ENCODE results near the gene KRT72. TPM values are rescaled to one million over a fixed set of nuclear protein-coding genes. Genes with fewer than 3 reads are reported as not detected.

Gene KRT72
- total and polyA plus RNA-seq, 4 donors, result 0.14 to 0.17 (median 0.14) TPM; not detected in 1

DNA sequence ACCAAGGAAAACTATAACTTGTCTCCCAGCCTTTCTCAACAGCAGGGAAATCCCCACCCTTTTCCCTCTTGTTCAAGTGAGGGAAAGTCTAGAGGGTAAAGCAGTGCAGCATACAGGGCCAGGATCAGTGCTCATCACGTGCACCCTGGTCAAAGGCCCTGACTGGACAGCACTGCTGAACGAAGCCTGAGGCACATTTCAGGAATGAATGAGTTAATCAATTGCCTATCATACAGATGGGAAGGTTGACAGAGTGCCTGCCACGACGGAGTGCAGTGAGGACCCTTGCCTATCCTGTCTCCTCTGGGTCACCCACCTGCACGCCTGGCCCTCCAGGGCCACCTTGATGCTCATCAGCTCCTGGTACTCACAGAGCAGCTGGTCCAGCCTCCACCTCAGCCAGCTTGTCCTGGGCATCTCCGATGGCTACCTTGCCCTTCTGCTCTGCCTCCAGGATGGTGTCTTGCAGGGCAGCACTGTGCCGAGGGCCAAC lies 28.8 kb upstream of the KRT72 start:
- H3K9ac ChIP-seq (ENCODE audit: insufficient read depth in 1 of 2, low read length in 2 of 2), result no peak overlapping the region
- H3K36me3 ChIP-seq (ENCODE audit: control insufficient read depth in 4 of 4, insufficient read depth in 4 of 4, low read length in 4 of 4), result no peaks in the 10 kb centered on the region
- peak in 1 of 3 donors; percentile 3 for DNase-seq
- WGBS, 2 donors, result 68 to 82% methylated on average over 7 of the region's 7 CpGs
- H3K27me3 ChIP-seq (ENCODE audit: control insufficient read depth in 3 of 3, insufficient read depth in 3 of 3, low read length in 2 of 3), result peaks cover 0 to 3% (median 2%) of the 10 kb centered on the region in 3 donors
- H3K4me1 ChIP-seq (ENCODE audit: control insufficient read depth in 5 of 5, insufficient read depth in 5 of 5, low read length in 5 of 5), result no peaks in the 10 kb centered on the region
- H3K27ac ChIP-seq (ENCODE audit: low read depth in 1 of 2, low read length in 1 of 2), result no peak overlapping the region
- TF ChIP-seq, protein P1, sequence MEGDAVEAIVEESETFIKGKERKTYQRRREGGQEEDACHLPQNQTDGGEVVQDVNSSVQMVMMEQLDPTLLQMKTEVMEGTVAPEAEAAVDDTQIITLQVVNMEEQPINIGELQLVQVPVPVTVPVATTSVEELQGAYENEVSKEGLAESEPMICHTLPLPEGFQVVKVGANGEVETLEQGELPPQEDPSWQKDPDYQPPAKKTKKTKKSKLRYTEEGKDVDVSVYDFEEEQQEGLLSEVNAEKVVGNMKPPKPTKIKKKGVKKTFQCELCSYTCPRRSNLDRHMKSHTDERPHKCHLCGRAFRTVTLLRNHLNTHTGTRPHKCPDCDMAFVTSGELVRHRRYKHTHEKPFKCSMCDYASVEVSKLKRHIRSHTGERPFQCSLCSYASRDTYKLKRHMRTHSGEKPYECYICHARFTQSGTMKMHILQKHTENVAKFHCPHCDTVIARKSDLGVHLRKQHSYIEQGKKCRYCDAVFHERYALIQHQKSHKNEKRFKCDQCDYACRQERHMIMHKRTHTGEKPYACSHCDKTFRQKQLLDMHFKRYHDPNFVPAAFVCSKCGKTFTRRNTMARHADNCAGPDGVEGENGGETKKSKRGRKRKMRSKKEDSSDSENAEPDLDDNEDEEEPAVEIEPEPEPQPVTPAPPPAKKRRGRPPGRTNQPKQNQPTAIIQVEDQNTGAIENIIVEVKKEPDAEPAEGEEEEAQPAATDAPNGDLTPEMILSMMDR (IDR thresholded peaks at IDR 0.05; ENCODE audit: control extremely low read depth, extremely low read depth), result no peak
- no peak overlapping the region for H3K4me3 ChIP-seq
- ATAC-seq (ENCODE audit: insufficient read depth, low FRiP score), result no peak
- H3K9me3 ChIP-seq (ENCODE audit: control insufficient read depth in 4 of 4, insufficient read depth in 3 of 4, low read length in 3 of 4), result no peaks in the 10 kb centered on the region

DNA sequence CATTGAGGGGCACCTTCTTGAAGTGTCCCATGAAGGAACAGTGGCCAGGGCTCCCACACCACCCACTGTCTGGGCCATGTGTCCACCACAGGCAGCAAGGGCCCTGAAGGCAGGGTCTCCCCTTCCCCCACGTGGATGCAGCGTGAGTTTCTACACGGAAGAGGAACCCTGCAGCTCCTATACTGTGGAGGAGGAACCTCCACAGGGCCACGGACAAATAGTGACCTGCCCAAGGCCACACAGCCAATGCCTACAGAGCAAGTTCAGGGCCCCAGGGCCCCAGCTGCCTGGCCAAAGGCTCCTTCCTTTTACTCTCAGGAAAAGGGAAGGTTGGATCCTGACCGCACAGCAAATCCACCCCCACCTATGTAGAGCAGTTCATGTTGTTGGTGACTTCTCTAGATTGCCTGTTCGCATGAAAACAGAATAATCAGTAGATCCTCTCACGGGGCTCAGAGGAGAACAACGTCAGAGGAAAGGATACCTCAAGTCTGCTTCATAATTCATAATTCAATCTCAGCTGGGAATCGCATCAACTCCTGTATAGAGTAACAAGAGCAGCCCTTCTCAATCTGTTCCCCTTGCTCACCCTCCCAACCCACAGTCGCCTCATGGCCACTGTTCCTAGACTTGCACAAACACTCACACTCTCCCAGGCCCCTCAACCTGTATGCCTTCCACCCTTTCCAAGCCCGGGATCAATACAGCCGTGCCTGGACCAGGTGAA lies 28.2 kb upstream of the KRT72 start:
- Histone ChIP-seq H3K36me3 (ENCODE audit: control insufficient read depth in 4 of 4, insufficient read depth in 4 of 4, low read length in 4 of 4) (no peaks in the 10 kb centered on the region), H3K27me3 (ENCODE audit: control insufficient read depth in 3 of 3, insufficient read depth in 3 of 3, low read length in 2 of 3) (peaks cover 0 to 3% (median 2%) of the 10 kb centered on the region in 3 donors), H3K4me1 (ENCODE audit: control insufficient read depth in 5 of 5, insufficient read depth in 5 of 5, low read length in 5 of 5) (no peaks in the 10 kb centered on the region), H3K9ac (ENCODE audit: insufficient read depth in 1 of 2, low read length in 2 of 2) (no peak overlapping the region), H3K4me3 (no peak overlapping the region), H3K9me3 (ENCODE audit: control insufficient read depth in 4 of 4, insufficient read depth in 3 of 4, low read length in 3 of 4) (no peaks in the 10 kb centered on the region), H3K27ac (ENCODE audit: low read depth in 1 of 2, low read length in 1 of 2) (no peak overlapping the region)
- TF ChIP-seq, protein P1 (IDR thresholded peaks at IDR 0.05; ENCODE audit: control extremely low read depth, extremely low read depth), result no peak
- DNase-seq (peak in 1 of 3 donors; percentile 9), ATAC-seq (ENCODE audit: insufficient read depth, low FRiP score) (no peak)
- 61 to 74% methylated on average over 12 of the region's 12 CpGs for WGBS, 2 donors

DNA sequence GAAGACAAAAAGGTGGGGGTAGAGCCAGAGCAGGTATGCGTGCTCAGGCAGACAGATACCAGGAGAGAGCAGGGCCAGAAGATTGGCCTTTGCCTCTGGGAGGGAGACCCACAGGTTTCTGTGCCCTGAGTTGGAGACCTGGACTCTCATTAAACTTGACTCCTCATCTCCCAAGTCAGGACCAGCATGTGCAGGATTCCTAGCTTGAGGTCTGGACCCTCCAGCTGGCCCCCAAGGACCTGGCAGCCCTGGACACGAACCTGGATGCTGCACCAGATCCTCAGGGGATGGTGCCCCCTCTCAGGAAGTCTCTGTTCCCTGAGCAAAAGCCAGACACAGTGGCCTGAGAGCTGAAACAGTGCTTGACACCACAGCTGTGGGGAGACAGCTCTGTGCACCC lies 27.6 kb upstream of the KRT72 start:
- WGBS, 2 donors, result 80 to 87% methylated on average over 2 of the region's 2 CpGs
- Histone ChIP-seq H3K4me3 (no peak overlapping the region), H3K4me1 (ENCODE audit: control insufficient read depth in 5 of 5, insufficient read depth in 5 of 5, low read length in 5 of 5) (no peaks in the 10 kb centered on the region), H3K9me3 (ENCODE audit: control insufficient read depth in 4 of 4, insufficient read depth in 3 of 4, low read length in 3 of 4) (no peaks in the 10 kb centered on the region), H3K27ac (ENCODE audit: low read depth in 1 of 2, low read length in 1 of 2) (no peak overlapping the region), H3K9ac (ENCODE audit: insufficient read depth in 1 of 2, low read length in 2 of 2) (no peak overlapping the region), H3K36me3 (ENCODE audit: control insufficient read depth in 4 of 4, insufficient read depth in 4 of 4, low read length in 4 of 4) (no peaks in the 10 kb centered on the region), H3K27me3 (ENCODE audit: control insufficient read depth in 3 of 3, insufficient read depth in 3 of 3, low read length in 2 of 3) (peaks cover 0 to 3% (median 2%) of the 10 kb centered on the region in 3 donors)
- TF ChIP-seq, protein P1 (IDR thresholded peaks at IDR 0.05; ENCODE audit: control extremely low read depth, extremely low read depth), result no peak
- ATAC-seq (ENCODE audit: insufficient read depth, low FRiP score) (no peak), DNase-seq (no peak)

Measured in lung (tissue), 12 donors.